ENCODE results near the gene GPR152. TPM values are rescaled to one million over a fixed set of nuclear protein-coding genes. Genes with fewer than 3 reads are reported as not detected.

The GPR152 gene
- total RNA-seq, 2 experiments from 2014 or later = not detected

GRCh38 chr11:67453816-67454732 is 1.5 kb upstream of the GPR152 start:
- no peak overlapping the region for H3K4me3 Mint-ChIP-seq
- DNase-seq (no peak), ATAC-seq (no peak)
- H3K4me1 Mint-ChIP-seq = peaks cover 8% of the 10 kb centered on the region
- no peaks in the 10 kb centered on the region for H3K36me3 Mint-ChIP-seq
- H3K27ac Mint-ChIP-seq = no peak overlapping the region
- no peaks in the 10 kb centered on the region for H3K9me3 Mint-ChIP-seq (ENCODE audit: low read depth)
- CTCF ChIA-PET = no interaction called here
- H3K27me3 Mint-ChIP-seq = peaks cover 2% of the 10 kb centered on the region

DNA sequence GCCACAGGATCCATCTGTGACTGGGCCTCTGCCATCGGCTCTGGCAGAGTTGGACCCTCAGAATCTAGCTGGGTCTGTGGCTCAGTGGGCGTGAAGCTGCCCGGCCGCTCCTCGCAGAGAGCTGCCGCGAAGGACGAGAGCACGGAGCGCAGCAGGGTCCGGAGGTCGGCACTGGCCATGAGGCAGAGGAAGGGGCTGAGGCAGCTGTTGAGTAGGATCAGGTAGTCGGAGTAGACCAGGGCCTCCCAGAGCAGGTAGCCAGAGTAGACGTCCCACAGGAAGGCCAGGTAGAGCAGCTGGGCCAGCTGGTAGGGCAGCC is 912 bp downstream of the GPR152 start:
- Mint-ChIP-seq H3K27me3 (peaks cover 2% of the 10 kb centered on the region), H3K4me3 (no peak overlapping the region), H3K36me3 (no peaks in the 10 kb centered on the region), H3K27ac (no peak overlapping the region), H3K4me1 (peaks cover 26% of the 10 kb centered on the region), H3K9me3 (ENCODE audit: low read depth) (no peaks in the 10 kb centered on the region)
- no peak for ATAC-seq
- no peak for DNase-seq
- CTCF ChIA-PET = interaction anchor here (0.9 to 2.1 kb wide), 2 partner anchors 50 to 100 kb away, joined by 3 to 5 read pairs; partner anchors contain the start of gene PPP1CA

- peaks cover 2% of the 10 kb centered on the region for H3K27me3 Mint-ChIP-seq
- no peaks in the 10 kb centered on the region for H3K36me3 Mint-ChIP-seq
- ATAC-seq (no peak), DNase-seq (no peak)
- H3K4me3 Mint-ChIP-seq = no peak overlapping the region
- H3K4me1 Mint-ChIP-seq = peaks cover 32% of the 10 kb centered on the region
- CTCF ChIA-PET = interaction anchor here (0.9 to 2.1 kb wide), 2 partner anchors 50 to 99 kb away, joined by 3 to 5 read pairs; partner anchors contain the start of gene PPP1CA
- H3K9me3 Mint-ChIP-seq (ENCODE audit: low read depth) = no peaks in the 10 kb centered on the region
- no peak overlapping the region for H3K27ac Mint-ChIP-seq
These were observed 1.5 kb downstream of the GPR152 start for GRCh38 chr11:67450796-67451657.

DNA sequence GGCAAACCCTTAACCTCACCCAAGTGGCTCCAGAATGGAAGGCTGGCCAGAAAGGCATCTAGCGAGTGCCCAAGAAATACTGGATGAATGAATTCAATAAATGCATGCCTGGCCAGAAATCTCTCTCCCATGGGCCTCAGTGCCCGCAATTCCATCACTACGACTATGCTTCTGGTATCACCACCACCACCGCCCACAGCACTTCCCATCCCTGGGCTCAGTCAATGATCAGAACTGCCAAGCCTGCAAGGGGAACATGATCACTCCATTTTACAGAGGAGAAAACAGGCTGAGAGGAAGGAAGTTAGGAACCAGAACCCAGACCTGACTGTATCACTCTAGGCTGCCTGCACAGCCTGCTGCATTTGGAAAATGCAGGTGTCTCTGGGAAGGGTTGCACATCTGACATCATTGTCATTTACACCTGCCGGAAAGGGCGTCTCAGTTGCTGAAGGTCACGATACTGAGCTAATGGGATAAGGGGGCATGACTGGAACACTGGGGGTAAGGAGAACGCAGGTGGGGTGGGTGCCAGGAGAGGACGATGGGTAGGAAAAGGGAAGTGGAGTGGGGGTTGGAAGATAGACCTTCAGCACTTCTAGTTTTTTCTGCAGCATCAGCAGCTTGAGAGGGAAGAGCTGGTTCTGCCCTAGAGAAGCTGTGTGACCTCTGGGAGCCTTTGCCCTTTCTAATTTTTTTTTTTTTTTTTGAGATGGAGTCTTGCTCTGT is 3.2 kb downstream of the GPR152 start:
- H3K4me3 Mint-ChIP-seq = no peak overlapping the region
- H3K27ac Mint-ChIP-seq = no peak overlapping the region
- H3K27me3 Mint-ChIP-seq = peaks cover 2% of the 10 kb centered on the region
- no peak for ATAC-seq
- no peak for DNase-seq
- H3K9me3 Mint-ChIP-seq (ENCODE audit: low read depth) = no peaks in the 10 kb centered on the region
- no peaks in the 10 kb centered on the region for H3K36me3 Mint-ChIP-seq
- peaks cover 49% of the 10 kb centered on the region for H3K4me1 Mint-ChIP-seq
- CTCF ChIA-PET = interaction anchor here (1.4 kb wide), 1 partner anchor 12 kb away, joined by 6 read pairs; the partner anchor contains the start of gene PTPRCAP

DNA sequence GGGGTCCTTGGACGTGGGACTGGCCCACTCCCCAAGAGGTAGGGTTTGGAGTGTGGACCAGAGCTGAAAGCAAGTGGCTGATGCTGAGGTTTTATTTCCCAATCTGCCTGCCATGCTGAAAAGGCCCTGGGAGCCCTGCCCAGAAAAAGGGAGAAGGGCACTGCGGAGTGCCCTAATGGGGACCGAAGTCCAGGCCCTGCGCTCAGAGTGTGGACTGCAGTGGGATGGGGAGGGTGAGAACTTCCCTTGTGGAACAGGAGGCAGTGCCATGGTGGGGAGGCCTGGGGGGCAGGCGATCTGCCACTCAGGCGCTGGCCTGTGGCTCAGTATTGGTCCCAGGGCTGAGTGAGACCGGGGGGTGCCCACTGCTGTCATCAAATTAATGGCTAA is 4.3 kb downstream of the GPR152 start:
- peaks cover 2% of the 10 kb centered on the region for H3K27me3 Mint-ChIP-seq
- no peaks in the 10 kb centered on the region for H3K9me3 Mint-ChIP-seq (ENCODE audit: low read depth)
- H3K4me1 Mint-ChIP-seq = peaks cover 55% of the 10 kb centered on the region
- no peak overlapping the region for H3K4me3 Mint-ChIP-seq
- ATAC-seq (no peak), DNase-seq (no peak)
- CTCF ChIA-PET = interaction anchor here (0.6 kb wide), 1 partner anchor 1615 kb away, joined by 3 read pairs; no protein-coding TSS in a partner anchor
- H3K27ac Mint-ChIP-seq = no peak overlapping the region
- no peaks in the 10 kb centered on the region for H3K36me3 Mint-ChIP-seq

GRCh38 chr11:67445515-67445914 is 7.0 kb downstream of the GPR152 start:
- H3K9me3 Mint-ChIP-seq (ENCODE audit: low read depth) = no peaks in the 10 kb centered on the region
- peaks cover 2% of the 10 kb centered on the region for H3K27me3 Mint-ChIP-seq
- DNase-seq = no peak
- no peak for ATAC-seq
- H3K4me3 Mint-ChIP-seq = peak overlapping the region; percentile 5
- H3K36me3 Mint-ChIP-seq = no peaks in the 10 kb centered on the region
- H3K27ac Mint-ChIP-seq = peak overlapping the region; percentile 79
- CTCF ChIA-PET = no interaction called here
- H3K4me1 Mint-ChIP-seq = peaks cover 69% of the 10 kb centered on the region

DNA sequence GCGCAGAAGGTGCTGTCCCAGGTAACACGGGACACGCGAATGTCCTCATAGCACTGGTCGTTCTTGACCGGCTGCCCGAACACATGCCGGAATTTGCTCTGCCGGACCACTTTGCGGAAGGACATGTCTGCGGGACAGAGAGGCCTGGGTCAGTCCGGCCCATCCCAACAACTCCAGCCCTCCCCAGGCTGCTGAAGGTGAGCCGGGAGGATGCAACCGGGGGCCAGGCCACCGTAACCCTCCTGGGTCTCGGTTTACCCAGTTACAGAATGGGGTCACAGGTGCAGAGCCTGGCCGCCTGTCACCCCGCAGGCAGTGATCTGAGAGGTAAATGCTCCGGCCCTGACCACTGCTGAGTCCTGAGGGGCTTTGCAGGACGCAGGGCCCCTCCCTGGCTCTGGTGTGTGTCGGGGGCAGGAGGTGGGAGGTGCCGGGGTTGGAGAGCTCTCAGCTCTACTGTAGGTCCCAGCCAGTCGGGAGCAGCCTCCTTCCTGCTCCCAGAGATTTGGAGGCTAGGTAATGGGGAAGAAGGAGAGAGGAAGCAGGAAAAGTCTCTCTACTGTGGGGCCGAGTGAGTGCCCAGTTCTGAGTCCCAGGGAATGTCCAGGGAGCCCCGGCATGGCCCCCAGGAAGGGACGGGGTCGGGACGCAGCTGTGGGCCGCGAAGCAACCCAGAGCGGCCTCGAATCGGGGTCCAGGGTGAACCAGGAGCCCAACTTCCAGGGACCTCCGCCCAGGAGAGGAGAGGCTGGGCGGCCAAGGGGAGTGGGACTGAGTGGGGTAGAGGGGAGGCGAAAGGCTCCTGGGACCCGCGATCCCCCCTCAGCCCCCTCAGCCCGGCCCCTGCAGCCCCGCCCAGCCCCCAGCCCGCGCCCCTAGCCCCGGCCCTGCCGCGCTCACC is 9.8 kb downstream of the GPR152 start:
- Mint-ChIP-seq H3K4me1 (peaks cover 76% of the 10 kb centered on the region), H3K9me3 (ENCODE audit: low read depth) (no peaks in the 10 kb centered on the region), H3K27ac (peak overlapping the region; percentile 56), H3K4me3 (peak overlapping the region; percentile 30), H3K36me3 (peaks cover 1% of the 10 kb centered on the region), H3K27me3 (no peaks in the 10 kb centered on the region)
- DNase-seq (no peak), ATAC-seq (no peak)
- CTCF ChIA-PET = interaction anchor here (1.6 kb wide), 1 partner anchor 25 kb away, joined by 5 read pairs; no protein-coding TSS in a partner anchor

GRCh38 chr11:67441731-67442351 is 10.7 kb downstream of the GPR152 start:
- CTCF ChIA-PET = interaction anchor here (0.6 to 1.9 kb wide), 2 partner anchors 13 to 40 kb away, joined by 3 to 8 read pairs; partner anchors contain the start of gene PPP1CA
- no peak for DNase-seq
- Mint-ChIP-seq H3K36me3 (peaks cover 7% of the 10 kb centered on the region), H3K4me3 (no peak overlapping the region), H3K4me1 (peaks cover 69% of the 10 kb centered on the region), H3K9me3 (ENCODE audit: low read depth) (no peaks in the 10 kb centered on the region), H3K27me3 (no peaks in the 10 kb centered on the region), H3K27ac (peak overlapping the region; percentile 56)
- no peak for ATAC-seq

DNA sequence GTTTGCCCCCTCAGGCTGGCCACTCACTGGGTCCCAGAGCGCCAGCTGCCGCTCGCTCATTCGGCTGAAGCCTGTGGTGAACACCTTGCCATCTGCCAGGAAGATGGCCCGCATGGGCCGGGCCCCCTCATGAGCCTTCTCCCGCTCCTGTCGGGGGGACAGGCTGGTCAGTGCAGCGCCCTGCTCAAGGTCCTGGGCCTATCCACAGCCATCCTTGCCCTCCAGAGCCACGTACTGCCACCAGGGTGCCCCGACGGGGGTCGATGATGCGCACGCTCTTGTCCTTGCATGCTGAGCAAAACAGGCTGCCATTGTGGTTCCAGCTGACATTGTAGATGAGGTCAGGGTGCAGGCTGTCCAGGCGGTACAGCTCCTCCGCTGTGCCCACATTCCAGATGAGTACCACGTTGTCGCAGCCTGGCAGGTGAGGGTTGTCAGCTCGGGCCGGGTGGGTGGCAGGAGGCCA is 11.4 kb downstream of the GPR152 start:
- peaks cover 61% of the 10 kb centered on the region for H3K4me1 Mint-ChIP-seq
- H3K4me3 Mint-ChIP-seq = peak overlapping the region; percentile 8

DNA sequence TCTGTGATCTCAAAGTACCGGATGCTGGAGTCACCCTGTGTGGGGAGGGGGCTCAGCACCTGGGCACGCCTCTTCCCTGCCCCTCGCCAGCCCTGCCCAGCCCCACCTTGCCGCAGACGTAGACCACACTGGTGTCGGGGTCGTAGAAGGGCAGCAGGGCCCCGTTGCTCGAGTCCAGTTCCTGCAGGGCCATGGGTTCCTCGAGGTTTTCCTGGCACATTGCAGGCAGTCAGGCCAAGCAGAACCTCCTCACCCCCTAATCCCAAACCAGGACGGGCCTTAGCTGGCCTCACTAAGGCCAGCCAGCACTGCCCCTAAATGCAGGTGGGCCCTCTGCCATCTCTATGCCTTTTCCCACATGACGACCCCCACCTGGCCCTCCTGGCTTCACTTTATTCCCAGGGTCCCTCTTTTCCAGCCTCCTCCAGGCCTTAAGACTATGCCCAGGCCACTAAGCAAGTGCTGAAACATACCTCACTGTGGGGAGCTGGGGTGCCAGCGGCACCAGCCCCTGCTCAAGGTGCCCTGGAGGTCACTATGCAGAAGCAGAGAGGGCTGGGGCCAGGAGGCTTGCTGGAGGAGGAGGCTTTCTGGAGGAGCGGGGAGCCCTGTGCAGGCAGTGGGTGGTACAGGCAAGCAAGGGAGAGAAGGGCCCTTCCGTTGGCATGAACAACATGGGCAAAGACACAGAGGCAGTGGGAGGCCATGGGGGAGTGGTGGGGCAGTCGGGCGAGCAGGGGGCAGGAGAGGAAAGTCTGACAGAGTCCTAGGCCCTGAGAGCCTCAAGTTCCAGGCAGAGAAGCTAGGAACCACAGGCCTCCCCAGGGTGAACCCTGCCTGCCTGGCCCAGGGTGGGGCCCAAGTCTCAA is 12.1 kb downstream of the GPR152 start:
- Mint-ChIP-seq H3K27ac (peak overlapping the region; percentile 93), H3K9me3 (ENCODE audit: low read depth) (no peaks in the 10 kb centered on the region), H3K36me3 (peaks cover 19% of the 10 kb centered on the region), H3K4me3 (peak overlapping the region; percentile 95), H3K27me3 (no peaks in the 10 kb centered on the region), H3K4me1 (peaks cover 58% of the 10 kb centered on the region)
- CTCF ChIA-PET = interaction anchor here (1.2 to 1.9 kb wide), 3 partner anchors 12 to 39 kb away, joined by 3 to 8 read pairs (median 5); partner anchors contain the start of genes GPR152, PPP1CA and RPS6KB2
- ATAC-seq (no peak), DNase-seq (no peak)

More for the DNA sequence above, 11.4 kb downstream of the GPR152 start:
- H3K27ac Mint-ChIP-seq = peak overlapping the region; percentile 29
- ATAC-seq = no peak
- no peaks in the 10 kb centered on the region for H3K27me3 Mint-ChIP-seq
- H3K36me3 Mint-ChIP-seq = peaks cover 13% of the 10 kb centered on the region
- no peak for DNase-seq
- H3K9me3 Mint-ChIP-seq (ENCODE audit: low read depth) = no peaks in the 10 kb centered on the region
- CTCF ChIA-PET = interaction anchor here (0.6 to 1.9 kb wide), 2 partner anchors 12 to 40 kb away, joined by 3 to 8 read pairs; partner anchors contain the start of gene PPP1CA

Data from activated CD8-positive, alpha-beta memory T cell treated with anti-CD3 and anti-CD28 coated beads, Interleukin-2, amount 10 ng/mL, durations not matched to agents 7 days and 5 days (primary cell).